Activated CD4-positive, CD25-positive, alpha-beta regulatory T cell treated with anti-CD3 and anti-CD28 coated beads, Interleukin-2, amount 50 U/mL, for 72 hours (primary cell): ENCODE measurements around the gene PIK3IP1.
"Not testable (repeated sequence)": the region's sequence is repeated elsewhere in the genome, so short reads cannot be mapped to it uniquely, and the experiment has no call there.

ENCODE experiments used
- DNase-seq: peaks from one replicate; pipeline ENCODE4 v3.0.0; 2021

The PIK3IP1 gene

GRCh38 chr22:31292236-31292989, at the start of gene PIK3IP1:
TSS of gene PIK3IP1 (minus strand) at chr22:31292488. CDS start at chr22:31292344, 144 bp downstream.
- DNase-seq, result peak; percentile 71

- DNase-seq, result no peak
Measured at GRCh38 chr22:31341386-31342088, 49.2 kb upstream of the PIK3IP1 start.

- no peak for DNase-seq
Measured at GRCh38 chr22:31340765-31341247, 48.5 kb upstream of the PIK3IP1 start.

GRCh38 chr22:31340360-31340759, 48.1 kb upstream of the PIK3IP1 start:
- no peak for DNase-seq

GRCh38 chr22:31339148-31339832, 47.0 kb upstream of the PIK3IP1 start:
- no peak for DNase-seq

GRCh38 chr22:31337178-31337577, 44.9 kb upstream of the PIK3IP1 start:
- DNase-seq, result no peak

GRCh38 chr22:31334329-31334728, 42.0 kb upstream of the PIK3IP1 start:
- DNase-seq, result no peak

- DNase-seq, result no peak
Measured at GRCh38 chr22:31333641-31334040, 41.4 kb upstream of the PIK3IP1 start.

GRCh38 chr22:31332886-31333285, 40.6 kb upstream of the PIK3IP1 start:
- no peak for DNase-seq

GRCh38 chr22:31332010-31332409, 39.7 kb upstream of the PIK3IP1 start:
- DNase-seq, result no peak

GRCh38 chr22:31329453-31330215, 37.3 kb upstream of the PIK3IP1 start:
- DNase-seq, result no peak

- no peak for DNase-seq
Measured at GRCh38 chr22:31329029-31329428, 36.7 kb upstream of the PIK3IP1 start.

GRCh38 chr22:31328544-31328960, 36.3 kb upstream of the PIK3IP1 start:
- DNase-seq, result no peak

- no peak for DNase-seq
Measured at GRCh38 chr22:31327806-31328543, 35.7 kb upstream of the PIK3IP1 start.

GRCh38 chr22:31326877-31327276, 34.6 kb upstream of the PIK3IP1 start:
- no peak for DNase-seq

- DNase-seq, result no peak
Measured at GRCh38 chr22:31323578-31324550, 31.6 kb upstream of the PIK3IP1 start.

GRCh38 chr22:31321421-31321820, 29.1 kb upstream of the PIK3IP1 start:
- DNase-seq, result no peak

- not testable (repeated sequence) for DNase-seq
Measured at GRCh38 chr22:31314220-31314619, 21.9 kb upstream of the PIK3IP1 start.

- DNase-seq, result peak; percentile 74
Measured at GRCh38 chr22:31313366-31314147, 21.3 kb upstream of the PIK3IP1 start.

- no peak for DNase-seq
Measured at GRCh38 chr22:31308181-31308580, 15.9 kb upstream of the PIK3IP1 start.
